HepG2 (cell line): ENCODE data around the gene KATNB1. TPM values are rescaled to one million over a fixed set of nuclear protein-coding genes. Genes with fewer than 3 reads are reported as not detected.

Experiments used
- ATF3 ChIP-seq: sonication (generic); formaldehyde crosslinking; IDR thresholded peaks from 2 replicates; pipeline ENCODE4 v1.4.0; 2020; ENCODE audit warnings: missing genetic modification reagents
- CAMTA2 ChIP-seq: sonication (generic); formaldehyde crosslinking; IDR thresholded peaks from 2 replicates; pipeline ENCODE4 v1.4.0; 2020; ENCODE audit warnings: mild to moderate bottlenecking, missing genetic modification reagents, borderline replicate concordance
- CENPX ChIP-seq: sonication (generic); formaldehyde crosslinking; IDR thresholded peaks from 2 replicates; pipeline ENCODE4 v1.9.0; 2021; ENCODE audit warnings: mild to moderate bottlenecking, missing genetic modification reagents, moderate library complexity
- FOXO1 ChIP-seq: sonication (generic); formaldehyde crosslinking; IDR thresholded peaks from 2 replicates; pipeline ENCODE4 v1.4.0; 2020; ENCODE audit warnings: missing genetic modification reagents
- GATAD2A ChIP-seq: IDR thresholded peaks from 2 replicates; pipeline ENCODE4 v1.6.1; 2016
- HOXD1 ChIP-seq: sonication (generic); formaldehyde crosslinking; IDR thresholded peaks from 2 replicates; pipeline ENCODE4 v1.5.0; 2020; ENCODE audit warnings: missing genetic modification reagents
- KLF16 ChIP-seq, 2 experiments: sonication (generic) in 1 of 2; formaldehyde crosslinking in 1 of 2; IDR thresholded peaks; 2 replicates each; pipeline versions ENCODE4 v1.6.1 to v1.8.0; 2016 to 2023; ENCODE audit warnings: missing genetic modification reagents in 2 of 2, missing compliant biosample characterization in 1 of 2
- MAFG ChIP-seq: sonication (generic); formaldehyde crosslinking; IDR thresholded peaks from 2 replicates; pipeline ENCODE4 v1.5.1; 2020; ENCODE audit warnings: mild to moderate bottlenecking, missing genetic modification reagents
- PAWR ChIP-seq: sonication (generic); formaldehyde crosslinking; IDR thresholded peaks from 2 replicates; pipeline ENCODE4 v1.4.0; 2020; ENCODE audit warnings: missing genetic modification reagents, mild to moderate bottlenecking, borderline replicate concordance
- PRDM15 ChIP-seq: sonication (generic); formaldehyde crosslinking; IDR thresholded peaks from 2 replicates; pipeline ENCODE4 v1.4.0; 2020; ENCODE audit warnings: missing genetic modification reagents
- SALL1 ChIP-seq: sonication (generic); formaldehyde crosslinking; IDR thresholded peaks from 2 replicates; pipeline ENCODE4 v1.8.0; 2022; ENCODE audit warnings: mild to moderate bottlenecking, missing genetic modification reagents
- ZBTB33 ChIP-seq: sonication (generic); formaldehyde crosslinking; IDR thresholded peaks from 2 replicates; pipeline ENCODE4 v1.4.0; 2020; ENCODE audit warnings: missing genetic modification reagents
- ZBTB8A ChIP-seq: sonication (generic); formaldehyde crosslinking; IDR thresholded peaks from 2 replicates; pipeline ENCODE4 v1.4.0; 2020; ENCODE audit warnings: mild to moderate bottlenecking, low read depth, missing genetic modification reagents, borderline replicate concordance
- ZNF230 ChIP-seq: sonication (generic); formaldehyde crosslinking; IDR thresholded peaks from 2 replicates; pipeline ENCODE4 v1.4.0; 2020; ENCODE audit warnings: mild to moderate bottlenecking, missing genetic modification reagents
- ZNF567 ChIP-seq: sonication (generic); formaldehyde crosslinking; IDR thresholded peaks from 2 replicates; pipeline ENCODE4 v1.8.1; 2023; ENCODE audit warnings: mild to moderate bottlenecking, missing genetic modification reagents, borderline replicate concordance
- ZNF7 ChIP-seq: IDR thresholded peaks from 2 replicates; pipeline ENCODE4 v1.6.1; 2016; ENCODE audit warnings: missing biosample characterization, missing genetic modification reagents
- polyA plus RNA-seq, 8 experiments: library from polyadenylated mRNA; depleted of rRNA in 3 of 8; stranded (reverse) in 7 of 8; unstranded in 1 of 8; fragments of >200 nt; fragmentation: Illumina TruSeq in 4 of 8; extraction: Trizol in 4 of 8; gene quantifications; 2 replicates each; pipeline versions ENCODE4 v1.2.1 to v1.2.3, GENCODE V29; 2011 to 2016; ENCODE audit warnings: low read depth in 4 of 8, missing spikeins in 1 of 8, mixed read lengths in 1 of 8; ENCODE audit not compliant: insufficient read depth in 1 of 8
- total RNA-seq, 5 experiments: library from RNA; depleted of rRNA; stranded (reverse); fragments of >200 nt; fragmentation: Illumina TruSeq; extraction: Trizol; gene quantifications; 2 replicates each; pipeline ENCODE4 v1.2.3, GENCODE V29; 2016; ENCODE audit warnings: low read depth in 1 of 5
- TF ChIP-seq, protein P1 (sequence below): sonication (generic); formaldehyde crosslinking; IDR thresholded peaks from 2 replicates; pipeline ENCODE4 v1.9.0; 2021; ENCODE audit warnings: missing genetic modification reagents, borderline replicate concordance
- TF ChIP-seq, protein P2 (sequence below): sonication (generic); formaldehyde crosslinking; IDR thresholded peaks from 2 replicates; pipeline ENCODE4 v1.5.0; 2020; ENCODE audit warnings: missing genetic modification reagents

KATNB1 gene
- total and polyA plus RNA-seq, 2 of the 13 experiments (the other 11 are each of a cell fraction or from before 2014, with no cell fraction given): 31.5 to 43.5 TPM

GRCh38 chr16:57735755-57736418, at the start of gene KATNB1 (continued):
- TF ChIP-seq, protein P1, sequence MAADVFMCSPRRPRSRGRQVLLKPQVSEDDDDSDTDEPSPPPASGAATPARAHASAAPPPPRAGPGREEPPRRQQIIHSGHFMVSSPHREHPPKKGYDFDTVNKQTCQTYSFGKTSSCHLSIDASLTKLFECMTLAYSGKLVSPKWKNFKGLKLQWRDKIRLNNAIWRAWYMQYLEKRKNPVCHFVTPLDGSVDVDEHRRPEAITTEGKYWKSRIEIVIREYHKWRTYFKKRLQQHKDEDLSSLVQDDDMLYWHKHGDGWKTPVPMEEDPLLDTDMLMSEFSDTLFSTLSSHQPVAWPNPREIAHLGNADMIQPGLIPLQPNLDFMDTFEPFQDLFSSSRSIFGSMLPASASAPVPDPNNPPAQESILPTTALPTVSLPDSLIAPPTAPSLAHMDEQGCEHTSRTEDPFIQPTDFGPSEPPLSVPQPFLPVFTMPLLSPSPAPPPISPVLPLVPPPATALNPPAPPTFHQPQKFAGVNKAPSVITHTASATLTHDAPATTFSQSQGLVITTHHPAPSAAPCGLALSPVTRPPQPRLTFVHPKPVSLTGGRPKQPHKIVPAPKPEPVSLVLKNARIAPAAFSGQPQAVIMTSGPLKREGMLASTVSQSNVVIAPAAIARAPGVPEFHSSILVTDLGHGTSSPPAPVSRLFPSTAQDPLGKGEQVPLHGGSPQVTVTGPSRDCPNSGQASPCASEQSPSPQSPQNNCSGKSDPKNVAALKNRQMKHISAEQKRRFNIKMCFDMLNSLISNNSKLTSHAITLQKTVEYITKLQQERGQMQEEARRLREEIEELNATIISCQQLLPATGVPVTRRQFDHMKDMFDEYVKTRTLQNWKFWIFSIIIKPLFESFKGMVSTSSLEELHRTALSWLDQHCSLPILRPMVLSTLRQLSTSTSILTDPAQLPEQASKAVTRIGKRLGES: no peak
- TF ChIP-seq PRDM15 (CRISPR knock-in tag) (no peak), ATF3 (CRISPR knock-in tag) (no peak), ZBTB8A (CRISPR knock-in tag) (0 out of 2 replicates have a peak, but pooled peaks have one; percentile 83), KLF16 (CRISPR knock-in tag; IDR thresholded peaks at IDR 0.05) (peak in 1 of 2 experiments; percentile 5; a peak in 1 of 4 replicates), CAMTA2 (CRISPR knock-in tag) (no peak), ZNF230 (0 out of 2 replicates have a peak, but pooled peaks have one; percentile 47), CENPX (CRISPR knock-in tag) (no peak), ZBTB33 (CRISPR knock-in tag) (0 out of 2 replicates have a peak, but pooled peaks have one; percentile 22), FOXO1 (CRISPR knock-in tag) (peak; percentile 64), ZNF567 (CRISPR knock-in tag) (no peak), GATAD2A (CRISPR knock-in tag) (no peak), ZNF7 (no peak), MAFG (CRISPR knock-in tag) (no peak), SALL1 (CRISPR knock-in tag) (peak; percentile 11; the same call in 1 of the 2 replicates), HOXD1 (no peak), PAWR (CRISPR knock-in tag) (no peak)
- TF ChIP-seq, protein P2, sequence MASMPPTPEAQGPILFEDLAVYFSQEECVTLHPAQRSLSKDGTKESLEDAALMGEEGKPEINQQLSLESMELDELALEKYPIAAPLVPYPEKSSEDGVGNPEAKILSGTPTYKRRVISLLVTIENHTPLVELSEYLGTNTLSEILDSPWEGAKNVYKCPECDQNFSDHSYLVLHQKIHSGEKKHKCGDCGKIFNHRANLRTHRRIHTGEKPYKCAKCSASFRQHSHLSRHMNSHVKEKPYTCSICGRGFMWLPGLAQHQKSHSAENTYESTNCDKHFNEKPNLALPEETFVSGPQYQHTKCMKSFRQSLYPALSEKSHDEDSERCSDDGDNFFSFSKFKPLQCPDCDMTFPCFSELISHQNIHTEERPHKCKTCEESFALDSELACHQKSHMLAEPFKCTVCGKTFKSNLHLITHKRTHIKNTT (CRISPR knock-in tag): no peak
